Osteocyte (in vitro differentiated cells): ENCODE data around the gene MICU2. TPM values are rescaled to one million over a fixed set of nuclear protein-coding genes. Genes with fewer than 3 reads are reported as not detected.

Experiments used
- DNase-seq: peaks from one replicate; pipeline ENCODE4 v3.0.0; 2021; ENCODE audit warnings: mixed read lengths; ENCODE audit not compliant: unreplicated experiment; ENCODE audit errors: extremely low spot score
- H3K27ac Mint-ChIP-seq: one replicate; pipeline ENCODE4 v1.8.0; 2021; ENCODE audit warnings: mild to moderate bottlenecking, mixed read lengths; ENCODE audit not compliant: unreplicated experiment
- H3K27me3 Mint-ChIP-seq: one replicate; pipeline ENCODE4 v1.8.0; 2021; ENCODE audit warnings: mixed read lengths; ENCODE audit not compliant: unreplicated experiment
- H3K36me3 Mint-ChIP-seq: one replicate; pipeline ENCODE4 v1.8.0; 2021; ENCODE audit warnings: mixed read lengths; ENCODE audit not compliant: unreplicated experiment
- H3K4me1 Mint-ChIP-seq: one replicate; pipeline ENCODE4 v1.8.0; 2021; ENCODE audit warnings: mixed read lengths; ENCODE audit not compliant: unreplicated experiment
- H3K4me3 Mint-ChIP-seq: one replicate; pipeline ENCODE4 v1.8.0; 2021; ENCODE audit warnings: mild to moderate bottlenecking, moderate library complexity, mixed read lengths; ENCODE audit not compliant: unreplicated experiment
- H3K9me3 Mint-ChIP-seq: one replicate; pipeline ENCODE4 v1.8.0; 2021; ENCODE audit warnings: mixed read lengths; ENCODE audit not compliant: unreplicated experiment
- CTCF ChIP-seq: fragments of 200-600 bp; sonication (generic); IDR thresholded peaks from 2 replicates; pipeline ENCODE4 v1.5.0; 2021; ENCODE audit warnings: antibody characterized with exemption, mild to moderate bottlenecking, moderate library complexity
- total RNA-seq: library from RNA; stranded (reverse); gene quantifications from 2 replicates; pipeline ENCODE4 v1.2.1, GENCODE V29; 2021

The MICU2 gene
- total RNA-seq, 1 donor from 2014 or later: 31.0 TPM

DNA sequence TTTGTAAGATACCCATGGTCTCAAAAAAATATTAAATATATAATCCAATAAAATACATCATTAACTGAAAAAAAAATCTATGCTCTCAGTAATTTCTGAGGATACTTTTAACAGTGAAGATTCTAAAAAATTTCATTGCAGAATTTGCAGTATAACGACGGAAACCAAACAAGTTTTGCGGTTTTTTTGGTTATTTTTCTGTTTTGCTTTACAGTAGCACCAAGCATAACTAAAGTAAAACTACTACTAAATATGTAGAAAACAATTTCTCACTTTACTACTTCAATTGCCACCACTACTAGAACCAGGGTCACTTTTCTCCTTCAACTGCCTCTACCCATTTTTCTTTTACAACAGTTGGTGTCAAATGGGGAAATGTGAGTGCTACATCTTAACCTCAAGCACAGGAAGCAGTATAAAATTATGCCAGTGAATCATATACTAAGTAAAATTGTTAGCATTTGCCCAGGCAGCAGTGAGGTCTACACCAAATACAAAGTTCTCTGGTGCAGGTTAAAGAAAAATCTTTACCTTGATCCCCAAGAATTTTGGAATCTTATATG, 24.1 kb downstream of the MICU2 start:
- no peak overlapping the region for H3K4me3 Mint-ChIP-seq
- H3K36me3 Mint-ChIP-seq: peaks cover 4% of the 10 kb centered on the region
- no peaks in the 10 kb centered on the region for H3K27me3 Mint-ChIP-seq
- peaks cover 8% of the 10 kb centered on the region for H3K9me3 Mint-ChIP-seq
- peaks cover 26% of the 10 kb centered on the region for H3K4me1 Mint-ChIP-seq
- no peak for DNase-seq
- no peak for TF ChIP-seq CTCF
- H3K27ac Mint-ChIP-seq: no peak overlapping the region

- peaks cover 19% of the 10 kb centered on the region for H3K4me1 Mint-ChIP-seq
- no peak overlapping the region for H3K27ac Mint-ChIP-seq
- H3K27me3 Mint-ChIP-seq: no peaks in the 10 kb centered on the region
- peaks cover 4% of the 10 kb centered on the region for H3K36me3 Mint-ChIP-seq
- no peak overlapping the region for H3K4me3 Mint-ChIP-seq
- peaks cover 8% of the 10 kb centered on the region for H3K9me3 Mint-ChIP-seq
- no peak for DNase-seq
- TF ChIP-seq CTCF: no peak
These were observed 25.2 kb downstream of the MICU2 start for GRCh38 chr13:21578748-21579147.

DNA sequence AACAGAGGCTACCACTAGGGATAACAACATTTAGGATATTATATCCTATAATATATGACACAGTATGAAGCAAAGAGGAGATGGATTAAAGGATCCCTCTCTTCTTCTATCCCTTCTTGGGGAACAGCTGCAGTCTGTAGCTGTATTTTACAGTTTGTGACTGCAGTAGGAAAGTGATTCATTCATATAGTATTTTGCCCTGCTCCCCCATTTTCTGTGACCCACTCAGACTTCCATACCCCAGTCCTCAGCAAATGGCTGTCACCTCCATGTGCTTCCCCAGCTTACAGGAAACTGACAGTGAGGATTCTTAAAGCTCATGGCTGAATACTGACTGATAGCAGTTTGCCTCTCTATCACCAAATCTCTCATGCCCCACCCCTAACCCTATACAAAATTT, 27.5 kb downstream of the MICU2 start:
- H3K4me3 Mint-ChIP-seq: no peak overlapping the region
- no peak for DNase-seq
- no peak overlapping the region for H3K27ac Mint-ChIP-seq
- no peak for TF ChIP-seq CTCF
- H3K9me3 Mint-ChIP-seq: no peaks in the 10 kb centered on the region
- H3K36me3 Mint-ChIP-seq: no peaks in the 10 kb centered on the region
- H3K4me1 Mint-ChIP-seq: peaks cover 12% of the 10 kb centered on the region
- no peaks in the 10 kb centered on the region for H3K27me3 Mint-ChIP-seq

DNA sequence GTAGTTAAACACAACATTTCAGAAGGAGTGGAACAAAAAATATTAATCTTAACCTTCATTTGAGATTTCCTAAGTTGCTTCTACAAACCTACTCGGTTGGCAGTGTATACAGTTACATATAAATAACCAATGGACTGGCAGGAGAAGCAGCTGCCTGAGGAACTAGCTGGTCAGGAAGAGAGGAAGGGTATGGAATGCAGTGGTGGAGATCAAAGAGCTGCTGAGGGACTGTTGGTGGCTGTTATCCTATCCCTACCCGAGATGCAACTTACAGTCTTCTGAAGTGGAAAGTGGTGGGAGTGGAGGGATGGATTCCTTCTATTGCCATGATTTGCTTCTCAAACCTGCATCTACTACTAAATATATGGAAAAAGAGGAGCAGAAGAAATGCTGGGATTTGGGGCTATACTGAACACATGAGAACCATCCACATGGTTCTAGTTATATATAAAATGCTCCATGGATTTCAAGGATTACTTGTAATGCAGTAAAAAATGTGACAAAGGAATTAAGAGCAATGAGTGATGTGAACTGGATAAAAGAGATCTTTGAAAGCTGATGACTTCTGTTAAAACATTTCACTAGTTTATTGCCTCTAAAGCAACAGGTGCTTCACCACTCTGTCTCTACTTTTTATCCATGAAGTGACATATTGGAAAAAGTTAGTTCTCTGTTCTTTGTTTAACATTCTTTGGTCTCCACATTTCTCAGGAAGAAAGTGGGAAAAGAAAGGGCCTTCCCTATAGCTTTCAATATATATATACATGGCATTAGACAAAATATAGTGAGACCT, 29.9 kb downstream of the MICU2 start:
- Mint-ChIP-seq H3K4me1 (peaks cover 12% of the 10 kb centered on the region), H3K4me3 (no peak overlapping the region), H3K9me3 (no peaks in the 10 kb centered on the region), H3K27ac (no peak overlapping the region), H3K27me3 (no peaks in the 10 kb centered on the region), H3K36me3 (no peaks in the 10 kb centered on the region)
- no peak for DNase-seq
- no peak for TF ChIP-seq CTCF

GRCh38 chr13:21569686-21570085, 34.3 kb downstream of the MICU2 start:
- peaks cover 9% of the 10 kb centered on the region for H3K4me1 Mint-ChIP-seq
- no peak for TF ChIP-seq CTCF
- no peak for DNase-seq
- peaks cover 4% of the 10 kb centered on the region for H3K36me3 Mint-ChIP-seq
- H3K27me3 Mint-ChIP-seq: no peaks in the 10 kb centered on the region
- no peak overlapping the region for H3K27ac Mint-ChIP-seq
- no peaks in the 10 kb centered on the region for H3K9me3 Mint-ChIP-seq
- H3K4me3 Mint-ChIP-seq: no peak overlapping the region
